Activated CD4-positive, alpha-beta T cell treated with anti-CD3 and anti-CD28 coated beads for 1 hour (primary cell): ENCODE data around the gene C19orf18.

ENCODE experiments used
- DNase-seq: peaks from one replicate; pipeline ENCODE4 v3.0.0-alpha.2; 2020

The C19orf18 gene

GRCh38 chr19:57947088-57947418 is 27.3 kb downstream of the C19orf18 start:
- DNase-seq = no peak

GRCh38 chr19:57946316-57946715 is 28.0 kb downstream of the C19orf18 start:
- DNase-seq = no peak

DNA sequence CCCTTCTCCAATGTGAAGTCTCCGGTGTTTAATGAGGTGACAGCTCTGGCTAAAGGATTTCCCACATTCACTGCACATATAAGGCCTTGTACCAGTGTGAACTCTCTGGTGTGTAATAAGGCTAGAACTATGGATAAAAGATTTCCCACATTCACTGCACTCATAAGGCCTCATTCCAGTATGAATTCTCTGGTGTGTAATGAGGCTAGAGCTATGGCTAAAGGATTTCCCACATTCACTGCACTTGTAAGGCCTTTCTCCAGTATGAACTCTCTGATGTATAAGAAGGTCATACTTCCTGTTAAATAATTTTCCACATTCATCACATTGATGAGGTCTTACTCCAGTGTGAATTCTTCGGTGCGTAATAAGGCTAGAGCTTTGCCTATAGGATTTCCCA is 32.7 kb downstream of the C19orf18 start:
- DNase-seq = no peak

- DNase-seq = no peak
These were observed 38.6 kb downstream of the C19orf18 start for GRCh38 chr19:57935731-57936130.

DNA sequence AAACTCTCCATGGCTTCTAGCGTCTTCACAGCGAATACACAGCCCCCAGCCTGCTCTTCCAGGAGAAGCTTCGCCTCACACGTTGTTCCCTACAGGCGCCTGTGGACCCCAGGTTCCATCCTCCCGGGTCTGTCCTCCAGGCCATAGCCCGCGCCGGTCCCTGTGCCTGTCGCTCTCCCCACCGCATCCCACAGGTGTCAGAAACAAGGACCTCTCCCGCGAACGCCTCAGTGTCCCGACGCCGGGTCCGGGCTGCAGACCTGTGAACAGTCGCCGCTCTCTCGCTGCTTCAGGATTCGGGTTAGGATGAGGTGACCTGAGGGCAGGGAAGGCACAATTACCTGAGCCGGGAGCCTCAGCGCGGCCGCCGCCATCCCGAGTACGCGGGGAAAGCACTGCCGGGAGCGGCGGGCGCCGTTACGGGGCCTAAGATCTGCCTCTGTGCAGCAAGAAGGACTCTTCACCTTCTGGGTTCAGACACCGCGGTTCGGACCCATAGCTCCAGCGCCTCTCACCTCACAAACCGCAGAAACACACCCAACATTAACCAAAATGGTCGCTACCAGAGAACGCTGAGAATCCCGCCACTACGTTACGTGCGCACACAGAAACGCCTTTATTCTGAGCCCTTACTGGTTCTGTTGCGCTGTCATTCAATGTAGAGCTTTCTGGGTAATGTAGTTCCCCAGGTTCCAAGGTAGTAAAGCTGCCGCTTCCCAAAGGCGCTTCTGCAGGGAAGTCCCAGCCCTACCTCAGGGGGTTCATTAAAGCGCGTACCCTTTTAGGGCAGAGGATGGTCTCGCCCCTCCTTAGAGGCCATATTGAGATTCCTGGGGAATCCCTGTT is 39.3 kb downstream of the C19orf18 start, which contains the start of gene ZNF418:
ZNF418 (minus strand) TSS at position 583 of the 846 bp plus-strand sequence. CDS start 1,580 bp downstream, outside the sequence.
- no peak for DNase-seq

DNA sequence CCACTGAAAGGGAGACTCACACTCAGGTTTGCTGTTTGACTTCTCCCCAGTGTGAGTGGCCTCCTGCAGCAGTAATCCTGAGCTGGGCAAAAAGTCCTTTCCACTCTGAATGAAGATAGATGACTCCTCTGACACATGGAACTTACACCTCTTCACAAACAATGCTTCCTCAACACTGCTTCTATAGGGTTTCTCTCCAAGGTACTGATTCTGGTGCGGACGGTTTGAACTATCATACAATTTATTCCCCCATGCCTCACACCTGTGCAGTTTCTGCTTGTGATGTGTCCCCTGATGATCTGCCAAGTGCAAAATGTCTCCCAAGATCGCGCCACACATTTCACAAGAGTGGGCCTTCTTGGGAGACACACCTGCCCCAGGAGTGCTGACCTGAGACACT is 46.7 kb downstream of the C19orf18 start:
- DNase-seq = no peak

DNA sequence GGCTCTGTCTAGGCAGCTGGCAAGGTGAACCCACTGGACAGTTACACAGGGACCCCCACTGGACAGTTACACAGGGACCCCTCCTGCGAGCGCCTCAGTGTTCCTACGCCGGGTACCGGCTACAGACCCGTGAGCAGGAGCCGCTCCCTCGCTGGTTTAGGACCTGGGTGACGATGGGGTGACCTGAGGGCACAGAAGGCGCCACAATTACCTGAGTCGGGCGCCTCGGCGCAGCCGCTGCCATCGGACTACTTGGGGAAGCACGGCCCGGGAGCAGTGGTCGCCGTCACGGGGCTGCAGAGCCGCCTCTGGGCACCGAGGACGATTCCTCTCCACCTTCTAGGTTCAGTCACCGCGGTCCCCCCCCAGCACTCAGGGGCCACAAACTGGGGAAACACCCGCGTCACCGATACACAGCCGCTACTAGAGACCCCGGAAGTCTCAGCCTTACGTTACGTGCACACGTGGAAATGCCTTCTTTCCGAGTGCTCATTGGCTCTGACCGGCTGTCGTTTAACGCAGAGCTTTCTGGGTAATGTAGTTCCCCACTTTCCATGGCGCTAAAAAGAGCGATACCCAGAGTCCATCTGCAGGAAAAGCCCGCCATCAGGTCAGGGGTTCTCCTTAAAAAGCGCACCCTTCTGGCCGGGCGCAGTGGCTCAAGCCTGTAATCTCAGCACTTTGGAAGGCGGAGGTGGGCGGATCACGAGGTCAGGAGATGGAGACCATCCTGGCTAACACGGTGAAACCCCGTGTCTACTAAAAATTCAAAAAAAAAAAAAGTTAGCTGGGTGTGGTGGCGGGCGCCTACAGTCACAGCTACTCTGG is 58.0 kb downstream of the C19orf18 start, which contains the start of gene ZNF417:
ZNF417 (minus strand) TSS at position 425 of the 828 bp plus-strand sequence; CDS start at position 244, 181 bp downstream.
- DNase-seq = peak; percentile 80

GRCh38 chr19:57914531-57914930 is 59.8 kb downstream of the C19orf18 start:
- DNase-seq = no peak
